HCT116 (cell line): ENCODE measurements around the gene CCHCR1. TPM values are rescaled to one million over a fixed set of nuclear protein-coding genes. Genes with fewer than 3 reads are reported as not detected.

Experiments used
- ATAC-seq: fragments of 200-7000 bp; cut with Tn5 transposase; 2 replicates; pipeline ENCODE4 v1.9.1; 2020; ENCODE audit warnings: mild to moderate bottlenecking, moderate library complexity
- BruUV-seq: library from RNA; stranded (reverse); fragments of 400-500 nt; replicated peaks from 2 replicates; lab custom pipeline; 2021; lab: Mats Ljungman, UMichigan
- CTCF ChIA-PET: fragments of 300-600 bp; sonication (Branson Sonifier 250); formaldehyde crosslinking; loops from one replicate; lab custom pipeline; 2021; ENCODE audit warnings: antibody characterized with exemption; lab: Charles Lee
- POLR2A ChIA-PET: fragments of 300-600, 350-600 bp; sonication (Branson Sonifier 250); formaldehyde crosslinking; loops from one replicate; lab custom pipeline; 2021; ENCODE audit warnings: antibody characterized with exemption; lab: Charles Lee
- RAD21 ChIA-PET, 2 experiments: fragments of 300-600 bp; sonication (Branson Sonifier 250); formaldehyde crosslinking; loops; one replicate each; lab custom pipeline; 2023; ENCODE audit warnings: low total read pairs in 2 of 2; ENCODE audit not compliant: uncharacterized antibody in 2 of 2, unreplicated experiment in 2 of 2, low non-redundant PET in 1 of 2; lab: Charles Lee
- DNase-seq: peaks from one replicate; pipeline ENCODE4 v3.0.0-alpha.2; 2010; ENCODE audit warnings: low read depth, low spot score
- H2AFZ ChIP-seq: fragments of 200-600 bp; shearing (Covaris generic), sonication (generic); 2 replicates; pipeline ENCODE4 v1.6.1; 2017; ENCODE audit warnings: low read depth, mixed run types, mixed read lengths, antibody characterized with exemption, low read length; ENCODE audit not compliant: poor library complexity, severe bottlenecking
- H3K27ac ChIP-seq: 2 replicates; pipeline ENCODE4 v1.5.1; 2012; ENCODE audit warnings: low read depth, low read length
- H3K27me3 ChIP-seq: fragments of 200-600 bp; sonication (generic); 2 replicates; pipeline ENCODE4 v1.6.1; 2016; ENCODE audit warnings: mixed run types, low read length, mixed read lengths; ENCODE audit not compliant: insufficient read depth
- H3K36me3 ChIP-seq, 2 experiments: fragments of 200-500 bp in 1 of 2; fragments of 200-600 bp in 1 of 2; sonication (Bioruptor generic) in 1 of 2; sonication (generic) in 1 of 2; 2 replicates each; pipeline versions ENCODE4 v1.5.1 to v1.6.1; 2014 to 2016; ENCODE audit warnings: low read length in 2 of 2, inconsistent platforms in 1 of 2, mixed read lengths in 1 of 2, mixed run types in 1 of 2; ENCODE audit not compliant: insufficient read depth in 2 of 2, control insufficient read depth in 1 of 2
- H3K4me1 ChIP-seq, 2 experiments: fragments of 200-600 bp in 1 of 2; sonication (generic) in 1 of 2; 2 replicates each; pipeline versions ENCODE4 v1.5.1 to v1.6.1; 2012 to 2017; ENCODE audit warnings: low read length in 2 of 2, inconsistent platforms in 1 of 2, mild to moderate bottlenecking in 1 of 2, mixed read lengths in 1 of 2, mixed run types in 1 of 2, moderate library complexity in 1 of 2; ENCODE audit not compliant: insufficient read depth in 2 of 2, control insufficient read depth in 1 of 2
- H3K4me2 ChIP-seq: fragments of 200-600 bp; sonication (generic); 2 replicates; pipeline ENCODE4 v1.6.1; 2017; ENCODE audit warnings: mixed run types, low read length, mixed read lengths
- H3K4me3 ChIP-seq, 2 experiments: fragments of 200-600 bp in 1 of 2; sonication (generic) in 1 of 2; replicated peaks in 1 of 2; 2 replicates each; pipeline ENCODE4 v1.5.1; 2011 to 2016; ENCODE audit warnings: low read length in 2 of 2, control low read depth in 1 of 2, low read depth in 1 of 2, mild to moderate bottlenecking in 1 of 2, mixed read lengths in 1 of 2, mixed run types in 1 of 2
- H3K79me2 ChIP-seq: fragments of 200-600 bp; sonication (generic); 2 replicates; pipeline ENCODE4 v1.6.1; 2017; ENCODE audit warnings: mild to moderate bottlenecking, mixed run types, low read length, moderate library complexity, mixed read lengths; ENCODE audit not compliant: insufficient read depth
- H3K9ac ChIP-seq: fragments of 200-600 bp; sonication (generic); 2 replicates; pipeline ENCODE4 v1.6.1; 2016; ENCODE audit warnings: low read length, mixed read lengths
- H3K9me2 ChIP-seq: fragments of 200-600 bp; sonication (generic), shearing (Covaris generic); 2 replicates; pipeline ENCODE4 v1.6.1; 2017; ENCODE audit warnings: mixed run types, mild to moderate bottlenecking, moderate library complexity; ENCODE audit not compliant: insufficient read depth
- H3K9me3 ChIP-seq, 2 experiments: fragments of 200-500 bp in 1 of 2; fragments of 200-600 bp in 1 of 2; sonication (Bioruptor generic) in 1 of 2; sonication (generic) in 1 of 2; 2 replicates each; pipeline ENCODE4 v1.6.1; 2014 to 2017; ENCODE audit warnings: low read length in 2 of 2, mixed read lengths in 2 of 2, inconsistent platforms in 1 of 2, low read depth in 1 of 2, mild to moderate bottlenecking in 1 of 2, mixed run types in 1 of 2, moderate library complexity in 1 of 2; ENCODE audit not compliant: control insufficient read depth in 1 of 2, insufficient read depth in 1 of 2
- H4K20me1 ChIP-seq: fragments of 200-600 bp; sonication (generic), shearing (Covaris generic); 2 replicates; pipeline ENCODE4 v1.6.1; 2017; ENCODE audit warnings: mixed run types, mild to moderate bottlenecking, moderate library complexity; ENCODE audit not compliant: insufficient read depth
- CEBPB ChIP-seq: IDR thresholded peaks from 2 replicates; pipeline ENCODE4 v1.6.1; 2012; ENCODE audit warnings: low read depth
- CTCF ChIP-seq, 3 experiments: fragments of 200-600 bp in 1 of 3; sonication (generic) in 1 of 3; IDR thresholded peaks in 2 of 3; conservative IDR thresholded peaks in 1 of 3; 2 replicates each; pipeline ENCODE4 v1.5.1; 2012 to 2017; ENCODE audit warnings: low read depth in 2 of 3, low read length in 2 of 3, antibody characterized with exemption in 1 of 3, borderline replicate concordance in 1 of 3, control low read depth in 1 of 3, mild to moderate bottlenecking in 1 of 3, mixed read lengths in 1 of 3, mixed run types in 1 of 3, moderate library complexity in 1 of 3; ENCODE audit not compliant: insufficient read depth in 1 of 3
- EZH2 ChIP-seq: fragments of 200-600 bp; sonication (generic); IDR thresholded peaks from 2 replicates; pipeline ENCODE4 v1.6.1; 2017; ENCODE audit warnings: antibody characterized with exemption, mixed run types
- EZH2phosphoT487 ChIP-seq: fragments of 200-600 bp; IDR thresholded peaks from 2 replicates; pipeline ENCODE4 v1.6.1; 2018; ENCODE audit warnings: antibody characterized with exemption, borderline replicate concordance
- JUND ChIP-seq: IDR thresholded peaks from 2 replicates; pipeline ENCODE4 v1.6.1; 2012
- MAX ChIP-seq: IDR thresholded peaks from 2 replicates; pipeline ENCODE4 v1.6.1; 2012
- POLR2A ChIP-seq: IDR thresholded peaks from 2 replicates; pipeline ENCODE4 v1.7.0; 2011; ENCODE audit warnings: borderline replicate concordance; ENCODE audit not compliant: insufficient read depth, insufficient read length; ENCODE audit errors: extremely low read depth
- POLR2AphosphoS5 ChIP-seq: IDR thresholded peaks from 2 replicates; pipeline ENCODE4 v1.6.1; 2011; ENCODE audit warnings: mild to moderate bottlenecking, low read depth, low read length, moderate library complexity
- REST ChIP-seq: IDR thresholded peaks from 2 replicates; pipeline ENCODE4 v1.6.1; 2012; ENCODE audit warnings: low read depth
- SIN3A ChIP-seq: IDR thresholded peaks from 2 replicates; pipeline ENCODE4 v1.6.1; 2012; ENCODE audit warnings: low read depth
- SP1 ChIP-seq: IDR thresholded peaks from 2 replicates; pipeline ENCODE4 v1.6.1; 2012; ENCODE audit warnings: low read depth
- TCF7L2 ChIP-seq: IDR thresholded peaks from 2 replicates; pipeline ENCODE4 v1.7.0; 2011; ENCODE audit warnings: borderline replicate concordance, inconsistent platforms; ENCODE audit not compliant: insufficient read depth, insufficient read length; ENCODE audit errors: extremely low read depth
- YY1 ChIP-seq: IDR thresholded peaks from 2 replicates; pipeline ENCODE4 v1.6.1; 2011; ENCODE audit warnings: low read length, low read depth, moderate library complexity, mild to moderate bottlenecking; ENCODE audit not compliant: insufficient replicate concordance; ENCODE audit errors: extremely low read depth
- ZFX ChIP-seq: fragments of 450-650 bp; IDR thresholded peaks from 2 replicates; pipeline ENCODE4 v1.6.1; 2017
- ZNF274 ChIP-seq: fragments of 200-500 bp; sonication (Bioruptor generic); IDR thresholded peaks from 2 replicates; pipeline ENCODE4 v1.6.1; 2014; ENCODE audit warnings: mild to moderate bottlenecking, low read depth, low read length, inconsistent platforms
- intact Hi-C: fragments of 100-400 bp; cut with micrococcal nuclease; formaldehyde crosslinking; loops from 2 replicates; pipeline ENCODE4 v1.10.0; 2022
- total RNA-seq: library from RNA; stranded (reverse); gene quantifications from one replicate; pipeline ENCODE4 v1.2.1, GENCODE V29; 2021; ENCODE audit not compliant: unreplicated experiment

Gene CCHCR1
- total RNA-seq, 1 experiment from 2014 or later, result 40.7 TPM

- TF ChIP-seq CEBPB, result no peak
- no peak for TF ChIP-seq TCF7L2
- TF ChIP-seq MAX, result no peak
- TF ChIP-seq EZH2phosphoT487, result no peak
- no peak for TF ChIP-seq REST
- no peak for TF ChIP-seq SIN3A
- TF ChIP-seq, all 23 proteins: peak for 0
These were observed 22.3 kb upstream of the CCHCR1 start (continued) for GRCh38 chr6:31179896-31180295.

GRCh38 chr6:31179042-31179386, 21.4 kb upstream of the CCHCR1 start:
- ChIA-PET POLR2A (no interaction called here), RAD21 (no interaction called here), CTCF (no interaction called here)
- ATAC-seq (no peak), DNase-seq (no peak)
- Histone ChIP-seq H3K36me3 (no peaks in the 10 kb centered on the region), H3K9ac (no peak overlapping the region), H3K4me1 (peaks cover 0 to 6% of the 10 kb centered on the region in 2 experiments; a peak in 2 of 4 replicates), H3K27me3 (no peaks in the 10 kb centered on the region), H3K4me2 (no peak overlapping the region), H3K4me3 (no peak overlapping the region), H3K79me2 (no peaks in the 10 kb centered on the region), H3K27ac (no peak overlapping the region), H3K9me2 (no peaks in the 10 kb centered on the region), H2AFZ (no peak overlapping the region), H3K9me3 (no peaks in the 10 kb centered on the region), H4K20me1 (no peaks in the 10 kb centered on the region)
- BruUV-seq, result no TSS peak
- TF ChIP-seq CTCF (IDR thresholded peaks at IDR 0.05 in 2 of 3, conservative IDR thresholded peaks at IDR 0.05 in 1 of 3; ENCODE audit: borderline replicate concordance in 1 of 3, insufficient read depth in 1 of 3, low read depth in 2 of 3, low read length in 2 of 3) (no peak), ZNF274 (no peak), EZH2 (no peak), ZFX (no peak), YY1 (no peak), SP1 (no peak), POLR2A (no peak), JUND (no peak), SIN3A (no peak), REST (no peak), POLR2AphosphoS5 (no peak)
- intact Hi-C loops, result no loop called here
